ENCODE measurements around the gene DEFB132.
"Not testable (repeated sequence)": the region's sequence is repeated elsewhere in the genome, so short reads cannot be mapped to it uniquely, and the experiment has no call there.

Gene DEFB132

GRCh38 chr20:242905-243304, 14.6 kb upstream of the DEFB132 start:
- Mint-ChIP-seq H3K4me1 (ENCODE audit: low read depth) (peaks cover 8% of the 10 kb centered on the region), H3K27ac (no peak overlapping the region), H3K36me3 (ENCODE audit: low read depth) (no peaks in the 10 kb centered on the region), H3K9me3 (no peaks in the 10 kb centered on the region), H3K4me3 (no peak overlapping the region), H3K27me3 (no peaks in the 10 kb centered on the region)
- DNase-seq, result no peak

- Mint-ChIP-seq H3K9me3 (no peaks in the 10 kb centered on the region), H3K4me1 (ENCODE audit: low read depth) (peaks cover 6% of the 10 kb centered on the region), H3K4me3 (no peak overlapping the region), H3K27ac (no peak overlapping the region), H3K27me3 (no peaks in the 10 kb centered on the region), H3K36me3 (ENCODE audit: low read depth) (no peaks in the 10 kb centered on the region)
- DNase-seq, result no peak
Measured at GRCh38 chr20:251354-251753, 6.2 kb upstream of the DEFB132 start.

GRCh38 chr20:252801-253200, 4.7 kb upstream of the DEFB132 start:
- DNase-seq, result no peak
- H3K4me3 Mint-ChIP-seq, result no peak overlapping the region
- H3K27ac Mint-ChIP-seq, result no peak overlapping the region
- H3K4me1 Mint-ChIP-seq (ENCODE audit: low read depth), result peaks cover 6% of the 10 kb centered on the region
- no peaks in the 10 kb centered on the region for H3K9me3 Mint-ChIP-seq
- H3K36me3 Mint-ChIP-seq (ENCODE audit: low read depth), result no peaks in the 10 kb centered on the region
- H3K27me3 Mint-ChIP-seq, result no peaks in the 10 kb centered on the region

- not testable (repeated sequence) for H3K27ac Mint-ChIP-seq; H3K27me3 Mint-ChIP-seq; H3K4me3 Mint-ChIP-seq; DNase-seq; H3K9me3 Mint-ChIP-seq; H3K4me1 Mint-ChIP-seq (ENCODE audit: low read depth); H3K36me3 Mint-ChIP-seq (ENCODE audit: low read depth)
Measured at GRCh38 chr20:253447-253846, 4.1 kb upstream of the DEFB132 start.

- Mint-ChIP-seq H3K4me1 (ENCODE audit: low read depth) (peaks cover 12% of the 10 kb centered on the region), H3K4me3 (no peak overlapping the region), H3K27me3 (no peaks in the 10 kb centered on the region), H3K36me3 (ENCODE audit: low read depth) (no peaks in the 10 kb centered on the region), H3K9me3 (no peaks in the 10 kb centered on the region), H3K27ac (peak overlapping the region; percentile 24)
- DNase-seq, result no peak
Measured at GRCh38 chr20:258269-258858, 840 bp downstream of the DEFB132 start.

- H3K9me3 Mint-ChIP-seq, result no peaks in the 10 kb centered on the region
- H3K27me3 Mint-ChIP-seq, result no peaks in the 10 kb centered on the region
- H3K4me3 Mint-ChIP-seq, result no peak overlapping the region
- no peaks in the 10 kb centered on the region for H3K36me3 Mint-ChIP-seq (ENCODE audit: low read depth)
- no peak overlapping the region for H3K27ac Mint-ChIP-seq
- H3K4me1 Mint-ChIP-seq (ENCODE audit: low read depth), result peaks cover 12% of the 10 kb centered on the region
- DNase-seq, result no peak
Measured at GRCh38 chr20:258963-259362, 1.4 kb downstream of the DEFB132 start.

GRCh38 chr20:259981-260380, 2.5 kb downstream of the DEFB132 start:
- Mint-ChIP-seq H3K4me1 (ENCODE audit: low read depth) (peaks cover 12% of the 10 kb centered on the region), H3K27ac (no peak overlapping the region), H3K27me3 (no peaks in the 10 kb centered on the region), H3K36me3 (ENCODE audit: low read depth) (no peaks in the 10 kb centered on the region), H3K4me3 (no peak overlapping the region), H3K9me3 (no peaks in the 10 kb centered on the region)
- no peak for DNase-seq

- no peaks in the 10 kb centered on the region for H3K36me3 Mint-ChIP-seq (ENCODE audit: low read depth)
- no peaks in the 10 kb centered on the region for H3K9me3 Mint-ChIP-seq
- H3K4me1 Mint-ChIP-seq (ENCODE audit: low read depth), result peaks cover 20% of the 10 kb centered on the region
- peaks cover 4% of the 10 kb centered on the region for H3K27me3 Mint-ChIP-seq
- no peak overlapping the region for H3K4me3 Mint-ChIP-seq
- no peak overlapping the region for H3K27ac Mint-ChIP-seq
- DNase-seq, result no peak
Measured at GRCh38 chr20:263701-264100, 6.2 kb downstream of the DEFB132 start.

- Mint-ChIP-seq H3K27ac (peak overlapping the region; percentile 63), H3K4me1 (ENCODE audit: low read depth) (peaks cover 14% of the 10 kb centered on the region), H3K36me3 (ENCODE audit: low read depth) (no peaks in the 10 kb centered on the region), H3K4me3 (peak overlapping the region; percentile 73), H3K9me3 (no peaks in the 10 kb centered on the region), H3K27me3 (peaks cover 4% of the 10 kb centered on the region)
- DNase-seq, result peak; percentile 95
Measured at GRCh38 chr20:266596-267562, 9.4 kb downstream of the DEFB132 start.

GRCh38 chr20:270517-270916, 13.0 kb downstream of the DEFB132 start:
- Mint-ChIP-seq H3K4me3 (no peak overlapping the region), H3K36me3 (ENCODE audit: low read depth) (no peaks in the 10 kb centered on the region), H3K27me3 (peaks cover 4% of the 10 kb centered on the region), H3K4me1 (ENCODE audit: low read depth) (peaks cover 14% of the 10 kb centered on the region), H3K27ac (no peak overlapping the region), H3K9me3 (no peaks in the 10 kb centered on the region)
- DNase-seq, result no peak

GRCh38 chr20:271069-271468, 13.5 kb downstream of the DEFB132 start:
- Mint-ChIP-seq H3K36me3 (ENCODE audit: low read depth) (peaks cover 3% of the 10 kb centered on the region), H3K9me3 (no peaks in the 10 kb centered on the region), H3K27me3 (peaks cover 4% of the 10 kb centered on the region), H3K27ac (no peak overlapping the region), H3K4me3 (no peak overlapping the region), H3K4me1 (ENCODE audit: low read depth) (peaks cover 11% of the 10 kb centered on the region)
- DNase-seq, result no peak

- Mint-ChIP-seq H3K9me3 (no peaks in the 10 kb centered on the region), H3K4me3 (no peak overlapping the region), H3K27ac (no peak overlapping the region), H3K4me1 (ENCODE audit: low read depth) (peaks cover 7% of the 10 kb centered on the region), H3K27me3 (peaks cover under 1% of the 10 kb centered on the region), H3K36me3 (ENCODE audit: low read depth) (peaks cover 8% of the 10 kb centered on the region)
- DNase-seq, result no peak
Measured at GRCh38 chr20:271528-271927, 14.0 kb downstream of the DEFB132 start.

- no peaks in the 10 kb centered on the region for H3K9me3 Mint-ChIP-seq
- no peak for DNase-seq
- H3K36me3 Mint-ChIP-seq (ENCODE audit: low read depth), result peaks cover 14% of the 10 kb centered on the region
- H3K27me3 Mint-ChIP-seq, result no peaks in the 10 kb centered on the region
- H3K4me1 Mint-ChIP-seq (ENCODE audit: low read depth), result no peaks in the 10 kb centered on the region
- H3K4me3 Mint-ChIP-seq, result no peak overlapping the region
- H3K27ac Mint-ChIP-seq, result no peak overlapping the region
Measured at GRCh38 chr20:272718-273117, 15.2 kb downstream of the DEFB132 start.

GRCh38 chr20:273884-274283, 16.4 kb downstream of the DEFB132 start:
- no peak overlapping the region for H3K4me3 Mint-ChIP-seq
- H3K27me3 Mint-ChIP-seq, result no peaks in the 10 kb centered on the region
- no peak overlapping the region for H3K27ac Mint-ChIP-seq
- H3K4me1 Mint-ChIP-seq (ENCODE audit: low read depth), result no peaks in the 10 kb centered on the region
- H3K36me3 Mint-ChIP-seq (ENCODE audit: low read depth), result peaks cover 23% of the 10 kb centered on the region
- H3K9me3 Mint-ChIP-seq, result no peaks in the 10 kb centered on the region
- no peak for DNase-seq

- DNase-seq, result no peak
- Mint-ChIP-seq H3K9me3 (no peaks in the 10 kb centered on the region), H3K27me3 (no peaks in the 10 kb centered on the region), H3K36me3 (ENCODE audit: low read depth) (peaks cover 23% of the 10 kb centered on the region), H3K27ac (no peak overlapping the region), H3K4me1 (ENCODE audit: low read depth) (no peaks in the 10 kb centered on the region), H3K4me3 (no peak overlapping the region)
Measured at GRCh38 chr20:275791-276190, 18.3 kb downstream of the DEFB132 start.

All from activated T-cell treated with anti-CD3 and anti-CD28 coated beads, Interleukin-2, amount 50 U/mL, for 24 hours (primary cell).